Measurements from ENCODE around the gene CHIT1.

The CHIT1 gene

GRCh38 chr1:203215573-203215972 is 13.9 kb downstream of the CHIT1 start:
- DNase-seq: peak; percentile 20

GRCh38 chr1:203214871-203215270 is 14.6 kb downstream of the CHIT1 start:
- DNase-seq: no peak

DNA sequence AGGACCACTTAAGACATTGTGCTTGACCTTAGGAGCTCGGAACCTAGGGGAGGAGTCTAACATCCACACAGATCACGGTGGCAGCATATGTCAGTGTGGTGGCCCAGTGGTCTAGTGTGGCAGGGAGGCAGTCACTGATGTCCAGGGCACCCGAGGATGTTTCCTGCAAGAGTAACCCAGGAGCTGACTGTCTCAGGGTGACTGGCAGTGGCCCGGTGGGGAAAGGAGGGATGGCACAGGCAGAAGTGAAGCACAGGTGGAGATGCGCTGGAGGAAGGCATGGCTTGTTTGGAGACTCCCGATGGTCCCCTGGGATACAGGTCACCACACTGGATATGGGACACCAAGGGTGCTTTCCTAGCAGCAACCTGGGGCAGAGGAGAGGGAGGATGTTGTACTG is 16.3 kb downstream of the CHIT1 start:
- DNase-seq: no peak

DNA sequence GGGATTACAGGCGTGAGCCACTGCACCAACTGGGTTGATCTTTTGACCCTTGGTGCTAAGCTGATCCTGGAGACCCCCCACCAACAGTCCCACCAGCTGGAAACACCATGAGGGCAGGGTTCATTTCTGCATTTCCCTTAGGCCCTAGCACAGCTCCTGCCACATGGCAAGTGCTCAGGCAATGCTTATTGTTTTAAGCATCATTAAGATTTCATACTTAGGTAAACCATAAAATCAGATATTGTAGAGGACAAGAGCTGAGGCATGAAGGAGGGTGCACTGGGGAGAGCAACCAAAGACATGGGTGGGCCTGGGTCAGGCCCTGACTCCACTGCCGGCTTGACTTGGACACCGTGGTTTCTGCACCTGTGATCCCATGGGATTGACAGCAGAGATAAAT is 17.7 kb downstream of the CHIT1 start:
- DNase-seq: no peak

DNA sequence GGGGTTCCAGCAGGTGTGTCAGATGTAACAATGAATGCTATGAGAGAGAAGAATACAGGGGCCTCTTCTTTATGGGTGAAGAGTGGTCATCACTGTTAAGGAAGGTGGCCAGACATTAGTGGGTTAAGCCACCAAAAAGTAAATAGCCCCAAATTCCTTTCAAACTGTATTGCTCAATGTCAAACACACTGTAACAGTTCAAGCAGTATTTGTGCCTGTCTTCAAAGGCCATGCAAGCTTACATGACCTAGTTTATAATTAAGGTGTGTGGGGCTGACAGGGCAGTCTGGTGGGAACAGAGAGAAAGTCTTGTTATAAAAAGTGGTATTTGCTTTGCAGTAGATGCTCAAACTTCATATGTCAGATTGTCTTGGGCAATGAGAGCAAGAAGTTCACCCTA is 18.5 kb downstream of the CHIT1 start:
- DNase-seq: no peak

DNA sequence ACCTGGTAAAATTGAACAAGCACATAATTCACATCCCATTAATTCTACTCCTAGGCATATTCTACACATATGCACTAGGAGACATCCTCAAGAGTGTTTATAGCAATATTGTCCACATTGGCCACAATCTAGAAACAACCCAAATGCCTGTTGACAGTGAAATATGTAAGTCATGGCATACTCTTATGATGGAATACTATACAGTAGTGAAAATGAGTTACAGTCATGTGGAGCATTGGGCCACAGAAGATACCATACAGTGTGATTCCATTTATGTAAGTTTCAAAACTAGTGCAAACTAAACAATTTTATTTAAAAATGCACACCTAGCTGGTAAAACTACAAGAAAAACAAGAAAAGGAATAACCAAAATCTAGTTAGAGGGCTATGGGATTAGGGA is 19.1 kb downstream of the CHIT1 start:
- no peak for DNase-seq

DNA sequence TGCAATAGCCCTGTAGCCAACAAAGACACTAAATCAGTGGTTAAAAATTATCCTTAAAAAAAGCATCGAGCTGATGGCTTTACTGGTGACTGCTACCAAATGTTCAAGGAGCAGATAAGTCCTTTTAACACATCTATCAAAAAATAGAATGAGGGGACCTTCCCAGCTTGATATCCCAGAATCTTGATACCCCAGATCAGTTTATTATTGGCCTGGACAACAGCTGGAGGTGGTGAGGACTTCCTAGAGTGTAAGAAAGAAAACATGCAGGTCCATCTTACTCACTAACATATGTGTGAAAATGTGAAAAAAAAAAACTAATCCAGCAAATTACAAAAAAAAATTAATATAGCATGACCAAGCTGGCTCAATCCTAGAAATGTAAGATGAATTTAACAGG is 21.3 kb downstream of the CHIT1 start:
- no peak for DNase-seq

DNA sequence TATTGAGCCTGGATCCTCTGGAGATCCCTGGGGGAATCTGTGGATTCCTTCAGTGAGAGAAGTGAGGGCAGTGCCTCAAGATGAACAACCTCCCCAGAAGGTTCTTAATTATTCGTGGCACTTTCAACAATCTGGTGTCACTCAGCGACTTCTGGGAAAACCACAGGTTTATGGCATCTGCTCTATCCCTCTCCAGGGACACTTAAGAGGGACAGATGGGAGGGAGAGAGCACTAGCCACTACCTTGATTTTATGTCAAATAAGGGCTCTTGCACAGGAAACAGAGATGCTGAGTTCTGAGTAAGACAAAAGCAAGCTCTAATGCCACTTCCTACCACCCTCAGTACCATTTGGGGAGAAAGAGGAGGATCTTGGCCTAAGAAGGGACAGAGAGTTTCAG is 21.7 kb downstream of the CHIT1 start:
- peak; percentile 16 for DNase-seq

- DNase-seq: peak; percentile 26
Observed at GRCh38 chr1:203206129-203206687, 23.3 kb downstream of the CHIT1 start.

DNA sequence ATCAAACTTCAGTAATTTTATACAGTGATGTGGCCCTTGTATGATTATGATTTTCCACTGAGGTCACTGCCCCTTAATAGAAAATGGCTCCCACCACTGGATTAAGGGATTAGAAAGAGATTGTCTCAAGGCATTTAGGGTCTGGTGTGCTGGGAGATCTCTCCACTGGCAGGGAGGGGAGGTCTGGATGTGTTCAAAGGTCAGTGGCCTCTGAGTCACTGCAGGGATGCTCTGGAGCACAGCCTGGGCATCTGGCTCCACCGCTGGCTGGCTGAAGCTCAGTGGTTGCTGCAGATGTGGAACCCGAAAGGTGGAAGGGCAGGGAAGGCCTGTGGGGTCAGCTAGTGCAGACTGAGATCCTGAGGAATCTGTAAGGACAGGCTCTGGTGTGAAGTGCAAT is 24.7 kb downstream of the CHIT1 start:
- no peak for DNase-seq

GRCh38 chr1:203202431-203203245 is 26.8 kb downstream of the CHIT1 start:
- no peak for DNase-seq

GRCh38 chr1:203201516-203202205 is 27.8 kb downstream of the CHIT1 start:
- DNase-seq: no peak

DNA sequence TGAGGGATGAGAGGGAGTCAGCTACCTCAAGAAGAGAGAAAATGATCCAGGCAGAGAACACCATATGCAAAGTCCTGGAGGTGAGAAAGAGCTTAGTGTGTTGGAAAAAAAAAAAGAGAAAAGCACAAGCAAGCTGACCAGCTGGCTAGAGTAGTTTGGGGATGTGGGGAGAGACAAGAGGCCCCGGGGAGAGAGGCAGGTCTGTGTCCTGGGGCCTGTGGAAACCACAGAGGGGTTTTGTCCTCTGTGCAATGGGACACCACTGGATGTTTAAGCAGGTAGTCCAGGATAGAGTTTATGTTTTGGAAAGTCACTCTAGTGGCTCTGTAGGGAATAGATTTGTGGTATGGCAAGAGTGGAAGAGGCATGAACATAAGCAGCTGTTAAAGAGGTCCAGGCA is 28.6 kb downstream of the CHIT1 start:
- no peak for DNase-seq

DNA sequence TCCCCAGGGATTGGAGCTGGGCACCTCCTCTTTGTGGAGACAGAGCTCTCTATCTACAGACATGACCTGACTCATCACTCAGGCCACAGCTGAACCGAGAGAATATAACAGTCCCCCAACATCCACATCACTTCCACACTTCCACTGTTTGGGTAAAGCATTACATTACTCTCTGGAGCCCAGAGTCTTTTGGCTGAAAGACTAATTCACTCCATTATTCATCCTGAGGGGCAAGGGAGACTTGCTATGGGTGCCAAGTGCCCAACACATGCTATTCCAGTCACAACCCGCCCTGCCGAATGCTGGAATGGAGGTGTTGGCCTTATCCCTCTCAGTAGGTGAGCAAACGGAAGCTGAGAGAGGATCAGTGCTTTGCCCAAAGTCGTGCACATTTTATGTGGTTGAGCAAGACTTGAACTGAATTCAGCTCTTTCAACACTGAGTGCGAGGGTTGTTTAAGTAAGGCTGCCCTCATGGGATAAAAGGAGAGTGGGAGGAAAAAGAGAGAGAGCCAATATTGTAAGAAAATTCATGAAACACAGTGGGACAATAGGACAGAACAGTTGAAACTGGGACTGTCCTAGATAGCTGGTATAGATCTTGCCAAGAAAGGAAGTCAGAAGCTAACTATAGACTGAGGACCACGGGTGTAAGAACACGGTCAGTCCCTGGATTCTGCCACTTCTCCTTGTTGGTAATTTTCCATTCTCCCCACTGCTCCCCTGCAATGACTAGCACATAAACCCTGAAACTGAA is 29.5 kb downstream of the CHIT1 start:
- no peak for DNase-seq

DNA sequence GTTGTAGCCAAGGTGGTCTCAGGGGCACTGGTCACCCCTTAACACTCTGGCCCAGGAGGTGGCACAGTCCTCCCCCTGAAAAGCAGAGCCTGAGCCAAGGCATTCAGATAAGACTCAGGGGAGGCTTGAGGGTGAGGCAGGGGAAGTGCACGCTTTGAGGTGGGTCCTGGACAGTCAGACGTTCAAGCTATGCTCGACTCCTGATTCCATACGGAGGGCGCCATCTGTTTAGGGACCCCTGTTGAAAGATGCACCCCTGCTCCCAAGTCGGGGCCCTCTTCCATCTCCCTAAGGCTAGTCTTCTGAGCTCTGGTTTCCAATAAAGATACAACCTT is 30.0 kb downstream of the CHIT1 start:
- DNase-seq: no peak

- no peak for DNase-seq
Observed at GRCh38 chr1:203199002-203199401, 30.5 kb downstream of the CHIT1 start.

- DNase-seq: no peak
Observed at GRCh38 chr1:203197625-203198024, 31.8 kb downstream of the CHIT1 start.

GRCh38 chr1:203196371-203196770 is 33.1 kb downstream of the CHIT1 start:
- no peak for DNase-seq

DNA sequence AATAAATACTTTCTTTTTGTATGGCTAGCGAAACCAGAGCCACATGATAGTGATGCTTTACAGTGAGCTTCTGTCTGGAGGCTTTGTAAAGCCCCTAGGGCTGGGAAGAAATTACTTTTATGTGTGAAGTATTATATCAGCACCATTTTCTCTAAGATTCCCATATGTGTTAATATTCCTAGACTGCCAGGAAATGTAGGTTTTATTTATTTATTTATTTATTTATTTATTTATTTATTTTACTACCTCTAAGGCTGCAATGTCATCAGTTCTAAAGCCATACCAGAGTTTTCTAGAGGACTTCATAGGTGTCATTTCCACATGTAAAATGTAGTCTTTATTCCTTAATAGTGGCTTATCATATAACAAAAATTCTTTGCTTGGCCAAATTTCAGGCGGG is 38.5 kb downstream of the CHIT1 start:
- DNase-seq: no peak

DNA sequence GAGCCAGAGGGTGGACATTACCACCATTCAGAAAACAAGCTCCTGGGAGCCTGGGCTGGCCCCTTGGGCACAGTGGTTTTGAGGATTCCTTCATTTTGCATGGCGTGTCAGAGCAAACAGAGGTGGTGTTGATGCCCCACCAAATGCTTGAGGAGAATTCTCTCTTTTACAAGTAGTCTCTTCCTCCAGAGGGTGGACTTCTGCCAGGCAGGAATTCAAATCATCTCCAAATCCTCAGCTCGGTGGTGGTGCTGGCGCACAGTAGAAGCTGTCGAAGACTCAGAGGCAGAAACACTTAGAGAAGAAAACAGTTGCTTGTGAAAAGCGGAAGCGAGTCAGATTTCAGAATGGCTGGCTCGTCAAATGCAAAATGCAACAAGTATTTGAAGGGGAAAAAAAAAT is 39.5 kb downstream of the CHIT1 start:
- DNase-seq: no peak

- no peak for DNase-seq
Observed at GRCh38 chr1:203188686-203189232, 40.7 kb downstream of the CHIT1 start.

DNA sequence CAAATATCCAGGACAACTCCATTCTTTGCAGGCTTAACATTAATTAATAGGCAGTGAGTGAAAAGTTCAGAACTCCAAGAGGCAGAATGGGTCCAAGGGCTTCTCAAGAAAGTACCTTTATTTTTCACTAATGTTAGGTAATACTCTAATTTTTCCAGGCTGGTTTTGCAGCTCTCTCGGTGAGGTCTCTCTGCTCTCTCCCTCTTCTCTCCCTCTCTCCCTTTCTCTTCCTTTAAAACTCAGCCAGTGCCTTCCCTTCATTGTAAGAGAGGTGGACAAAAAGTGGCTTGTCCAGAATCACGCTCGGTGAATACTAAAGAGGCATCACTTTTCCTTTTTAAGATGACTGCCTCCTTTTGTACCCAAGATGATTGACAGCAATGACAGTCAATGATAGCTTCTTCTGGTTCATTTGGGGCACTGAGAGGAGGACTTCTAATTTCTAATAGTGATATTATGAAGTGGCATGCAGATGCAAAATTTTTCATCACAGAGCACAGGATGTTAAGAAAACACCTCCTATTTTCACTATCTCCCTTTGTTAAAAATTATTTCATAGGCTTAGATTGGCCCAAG is 41.7 kb downstream of the CHIT1 start:
- no peak for DNase-seq

- no peak for DNase-seq
Observed at GRCh38 chr1:203187304-203187685, 42.2 kb downstream of the CHIT1 start.

All from eye (tissue), 1 donor.